Omental fat pad (tissue), 4 donors: ENCODE data around the gene DHX32. TPM values are rescaled to one million over a fixed set of nuclear protein-coding genes. Genes with fewer than 3 reads are reported as not detected.

Experiments
- ATAC-seq: fragments of 150-250 bp; one replicate; pipeline ENCODE4 v1.9.1; 2016; ENCODE audit warnings: mild to moderate bottlenecking, moderate library complexity; ENCODE audit not compliant: low FRiP score
- DNase-seq: peaks from one replicate; pipeline ENCODE4 v3.0.0-alpha.2; 2019; ENCODE audit warnings: low spot score
- CTCF ChIP-seq, 3 donors: fragments of 450-650 bp; IDR thresholded peaks; one replicate each; pipeline ENCODE4 v1.5.1; 2016 to 2017; ENCODE audit warnings: antibody characterized with exemption in 3 of 3, mild to moderate bottlenecking in 3 of 3, moderate library complexity in 2 of 3
- total RNA-seq, 4 donors: library from RNA; depleted of rRNA; stranded (reverse); fragments of >200 nt; gene quantifications; one replicate each; pipeline ENCODE4 v1.1.0, GENCODE V29; 2016

Gene DHX32
- total RNA-seq, 4 donors from 2014 or later: 16.7 to 27.4 (median 21.4) TPM

DNA sequence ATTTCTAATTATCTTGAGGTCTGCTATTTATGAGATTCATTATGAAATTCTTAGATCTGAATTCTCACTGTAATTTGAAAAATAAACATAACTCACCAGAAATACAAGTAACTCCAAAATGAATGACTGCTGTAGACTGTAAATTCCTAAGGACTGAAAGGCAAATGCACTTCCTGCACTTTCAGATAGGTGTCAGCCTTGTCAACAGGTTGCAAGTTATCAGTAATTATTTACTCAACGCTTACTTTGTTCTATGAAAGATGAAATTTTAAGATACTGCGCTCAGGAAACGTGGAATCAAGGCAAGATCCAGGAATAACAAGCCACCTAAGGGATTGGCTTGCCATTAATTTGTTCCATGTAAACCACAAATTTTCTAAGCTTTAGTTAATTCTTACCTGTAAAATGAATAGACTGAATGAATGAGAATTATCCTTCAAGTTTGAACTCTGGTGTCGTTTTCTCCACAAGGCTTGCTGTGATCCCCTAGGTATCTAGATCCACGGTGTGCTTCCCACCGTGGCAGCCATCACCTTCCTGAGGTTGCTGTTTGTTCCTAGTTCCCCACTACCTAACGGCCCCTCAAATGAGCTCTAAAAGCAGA is 12.6 kb downstream of the DHX32 start:
- DNase-seq: no peak
- TF ChIP-seq CTCF (IDR thresholded peaks at IDR 0.05): no peak
- no peak for ATAC-seq

DNA sequence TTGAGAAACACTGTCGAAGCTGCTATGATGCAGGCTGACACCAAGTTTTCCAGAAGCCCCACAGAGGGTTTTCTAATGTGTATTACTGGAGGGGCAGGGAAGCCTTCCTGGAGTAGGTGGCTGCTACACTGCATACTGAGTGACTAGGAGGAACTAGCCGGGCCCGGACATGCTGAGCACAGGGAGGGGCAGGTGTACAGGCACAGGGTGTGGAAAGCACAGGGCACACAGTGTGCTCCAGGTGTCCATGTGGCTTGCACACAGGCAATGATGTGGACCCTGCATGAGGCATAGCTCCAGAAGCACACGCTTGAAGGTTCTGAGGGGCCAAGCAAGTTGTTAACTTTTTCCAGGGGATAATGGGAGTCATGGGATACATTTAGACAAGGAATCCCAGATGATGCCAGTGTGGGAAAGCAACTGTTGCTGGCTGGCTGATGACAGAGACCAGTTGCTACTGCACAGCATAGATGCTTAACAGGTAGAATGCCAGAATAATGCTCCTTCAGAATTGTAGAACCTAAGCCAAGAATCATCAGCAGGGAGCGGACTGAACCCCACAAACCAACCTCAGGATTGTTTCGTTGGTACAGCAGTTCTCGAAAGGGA is 14.6 kb downstream of the DHX32 start:
- no peak for TF ChIP-seq CTCF (IDR thresholded peaks at IDR 0.05)
- DNase-seq: no peak
- no peak for ATAC-seq

DNA sequence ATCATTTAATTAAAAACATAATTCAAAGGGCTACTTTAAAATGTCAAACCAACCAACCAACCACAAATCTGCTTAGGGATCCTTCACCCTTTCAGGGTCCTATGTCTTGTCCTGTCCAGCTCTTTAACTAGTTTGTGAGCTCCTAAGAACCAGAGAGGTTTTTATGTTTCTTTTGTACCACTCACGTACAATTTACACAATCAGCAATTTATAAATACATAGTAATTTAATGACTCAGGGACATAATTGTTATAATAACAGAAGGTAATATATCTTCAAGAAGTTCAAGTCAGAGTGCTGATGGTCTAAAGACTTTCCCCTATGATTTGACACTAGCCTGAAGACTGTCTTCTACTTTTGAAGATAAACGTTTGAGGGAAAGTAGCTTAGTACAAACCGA is 16.0 kb downstream of the DHX32 start:
- ATAC-seq: no peak
- no peak for DNase-seq
- no peak for TF ChIP-seq CTCF (IDR thresholded peaks at IDR 0.05)

GRCh38 chr10:125859128-125859817 is 21.8 kb downstream of the DHX32 start:
- ATAC-seq: no peak
- TF ChIP-seq CTCF (IDR thresholded peaks at IDR 0.05): no peak
- DNase-seq: no peak

- no peak for DNase-seq
Observed at GRCh38 chr10:125857185-125857760, 23.8 kb downstream of the DHX32 start.

GRCh38 chr10:125852487-125852886 is 28.6 kb downstream of the DHX32 start:
- ATAC-seq (no peak), DNase-seq (no peak)
- no peak for TF ChIP-seq CTCF (IDR thresholded peaks at IDR 0.05)

More at GRCh38 chr10:125857185-125857760, 23.8 kb downstream of the DHX32 start:
- no peak for ATAC-seq
- no peak for TF ChIP-seq CTCF (IDR thresholded peaks at IDR 0.05)
